H9 (cell line): ENCODE data around the gene C9orf152. TPM values are rescaled to one million over a fixed set of nuclear protein-coding genes. Genes with fewer than 3 reads are reported as not detected.

ENCODE experiments used
- DNase-seq: peaks from one replicate; pipeline ENCODE4 v3.0.0-alpha.2; 2017
- H2AFZ ChIP-seq: one replicate; pipeline ENCODE4 v1.6.1; 2013; ENCODE audit warnings: mild to moderate bottlenecking, low read length, control low read depth, moderate library complexity
- H2AK5ac ChIP-seq: 2 replicates; pipeline ENCODE4 v1.6.1; 2013; ENCODE audit warnings: low read length, control low read depth, mixed read lengths; ENCODE audit not compliant: insufficient read length
- H2BK120ac ChIP-seq: one replicate; pipeline ENCODE4 v1.6.1; 2013; ENCODE audit warnings: low read depth, mild to moderate bottlenecking, low read length, control low read depth, inconsistent platforms; ENCODE audit not compliant: poor library complexity, severe bottlenecking
- H2BK12ac ChIP-seq: 2 replicates; pipeline ENCODE4 v1.6.1; 2013; ENCODE audit warnings: low read length, control low read depth, mixed read lengths, low read depth; ENCODE audit not compliant: insufficient read length
- H2BK15ac ChIP-seq: 2 replicates; pipeline ENCODE4 v1.6.1; 2013; ENCODE audit warnings: low read depth, low read length, control low read depth
- H2BK20ac ChIP-seq: one replicate; pipeline ENCODE4 v1.6.1; 2013; ENCODE audit warnings: low read depth, mild to moderate bottlenecking, low read length, control low read depth, inconsistent platforms; ENCODE audit not compliant: poor library complexity, severe bottlenecking
- H2BK5ac ChIP-seq: 2 replicates; pipeline ENCODE4 v1.6.1; 2013; ENCODE audit warnings: low read length, control low read depth, mixed read lengths; ENCODE audit not compliant: insufficient read length
- H3K14ac ChIP-seq: 2 replicates; pipeline ENCODE4 v1.6.1; 2013; ENCODE audit warnings: low read length, control low read depth; ENCODE audit not compliant: insufficient read depth
- H3K18ac ChIP-seq: 2 replicates; pipeline ENCODE4 v1.6.1; 2013; ENCODE audit warnings: low read depth, mild to moderate bottlenecking, mixed read lengths, low read length, control low read depth; ENCODE audit not compliant: insufficient read length
- H3K23ac ChIP-seq: 2 replicates; pipeline ENCODE4 v1.6.1; 2013; ENCODE audit warnings: low read length, control low read depth, mixed read lengths, low read depth; ENCODE audit not compliant: insufficient read length
- H3K23me2 ChIP-seq: 2 replicates; pipeline ENCODE4 v1.6.1; 2013; ENCODE audit warnings: low read depth, mild to moderate bottlenecking, mixed read lengths, low read length, control low read depth; ENCODE audit not compliant: insufficient read length, poor library complexity, severe bottlenecking
- H3K27ac ChIP-seq: 2 replicates; pipeline ENCODE4 v1.5.1; 2013; ENCODE audit warnings: low read length, control low read depth, mixed read lengths, low read depth; ENCODE audit not compliant: insufficient read length
- H3K27me3 ChIP-seq: 2 replicates; pipeline ENCODE4 v1.6.1; 2013; ENCODE audit warnings: low read length, control low read depth, inconsistent platforms; ENCODE audit not compliant: insufficient read depth
- H3K4ac ChIP-seq: 2 replicates; pipeline ENCODE4 v1.6.1; 2013; ENCODE audit warnings: low read depth, mild to moderate bottlenecking, control low read depth, inconsistent platforms, low read length, moderate library complexity
- H3K4me1 ChIP-seq: 2 replicates; pipeline ENCODE4 v1.6.1; 2013; ENCODE audit warnings: low read length, control low read depth, inconsistent platforms; ENCODE audit not compliant: insufficient read depth
- H3K4me2 ChIP-seq: 2 replicates; pipeline ENCODE4 v1.6.1; 2013; ENCODE audit warnings: low read length, control low read depth, mixed read lengths; ENCODE audit not compliant: insufficient read length, insufficient read depth
- H3K56ac ChIP-seq: 2 replicates; pipeline ENCODE4 v1.6.1; 2013; ENCODE audit warnings: low read depth, mild to moderate bottlenecking, mixed read lengths, low read length, control low read depth; ENCODE audit not compliant: insufficient read length
- H3K79me1 ChIP-seq: 2 replicates; pipeline ENCODE4 v1.6.1; 2013; ENCODE audit warnings: low read depth, mild to moderate bottlenecking, moderate library complexity, low read length, control low read depth, inconsistent platforms; ENCODE audit not compliant: insufficient read depth, poor library complexity, severe bottlenecking
- H3K79me2 ChIP-seq: 2 replicates; pipeline ENCODE4 v1.6.1; 2013; ENCODE audit warnings: low read length, control low read depth, inconsistent platforms; ENCODE audit not compliant: insufficient read depth
- H3K9ac ChIP-seq: 2 replicates; pipeline ENCODE4 v1.6.1; 2013; ENCODE audit warnings: low read length, control low read depth, mixed read lengths; ENCODE audit not compliant: insufficient read length; ENCODE audit errors: extremely low read depth
- H3K9me3 ChIP-seq: one replicate; pipeline ENCODE4 v1.6.1; 2013; ENCODE audit warnings: low read depth, low read length, inconsistent platforms; ENCODE audit not compliant: control insufficient read depth
- H3T11ph ChIP-seq: one replicate; pipeline ENCODE4 v1.6.1; 2013; ENCODE audit warnings: mild to moderate bottlenecking, low read length, control low read depth, inconsistent platforms
- H4K20me1 ChIP-seq: one replicate; pipeline ENCODE4 v1.6.1; 2013; ENCODE audit not compliant: control insufficient read depth, insufficient read length, insufficient read depth
- H4K5ac ChIP-seq: 2 replicates; pipeline ENCODE4 v1.6.1; 2013; ENCODE audit warnings: low read depth, mild to moderate bottlenecking, mixed read lengths, low read length, control low read depth; ENCODE audit not compliant: insufficient read length
- H4K8ac ChIP-seq: replicated peaks from 2 replicates; pipeline ENCODE4 v1.6.1; 2013; ENCODE audit warnings: low read length, control low read depth, mixed read lengths, low read depth; ENCODE audit not compliant: insufficient read length
- H4K91ac ChIP-seq: 2 replicates; pipeline ENCODE4 v1.6.1; 2013; ENCODE audit warnings: low read depth, mild to moderate bottlenecking, moderate library complexity, mixed read lengths, low read length, control low read depth; ENCODE audit not compliant: insufficient read length
- H3K27ac Mint-ChIP-seq, 3 experiments: 2 replicates in 2 of 3; 3 replicates in 1 of 3; pipeline ENCODE4 v1.8.0; 2020 to 2021; ENCODE audit warnings: mixed read lengths in 3 of 3, mild to moderate bottlenecking in 1 of 3, moderate library complexity in 1 of 3
- H3K27me3 Mint-ChIP-seq: 2 replicates; pipeline ENCODE4 v1.8.0; 2021; ENCODE audit warnings: low read depth, mild to moderate bottlenecking, moderate library complexity, mixed read lengths
- H3K36me3 Mint-ChIP-seq, 3 experiments: 2 replicates in 2 of 3; 3 replicates in 1 of 3; pipeline ENCODE4 v1.8.0; 2020 to 2021; ENCODE audit warnings: low read depth in 3 of 3, mixed read lengths in 3 of 3; ENCODE audit not compliant: insufficient read depth in 1 of 3
- H3K4me1 Mint-ChIP-seq, 2 experiments: 2 replicates each; pipeline ENCODE4 v1.8.0; 2020; ENCODE audit warnings: mixed read lengths in 2 of 2
- H3K4me3 Mint-ChIP-seq, 2 experiments: 2 replicates in 1 of 2; 3 replicates in 1 of 2; pipeline ENCODE4 v1.8.0; 2020 to 2021; ENCODE audit warnings: mild to moderate bottlenecking in 2 of 2, mixed read lengths in 2 of 2, moderate library complexity in 1 of 2
- H3K9me3 Mint-ChIP-seq, 2 experiments: 2 replicates in 1 of 2; 3 replicates in 1 of 2; pipeline ENCODE4 v1.8.0; 2020; ENCODE audit warnings: mild to moderate bottlenecking in 2 of 2, mixed read lengths in 2 of 2, moderate library complexity in 1 of 2
- WGBS: extraction: QIAGEN DNeasy Blood & Tissue Kit; methylation state at CpG from one replicate; pipeline ENCODE4 v1.1.7; 2013; ENCODE audit warnings: missing lambda C conversion rate, low lambda C conversion rate, mixed read lengths; ENCODE audit not compliant: insufficient read length; ENCODE audit errors: extremely low coverage; 5-methylcytosine and 5-hydroxymethylcytosine counted together
- total RNA-seq: library from RNA; stranded (reverse); gene quantifications from 2 replicates; pipeline ENCODE4 v1.2.1, GENCODE V29; 2021
- TF ChIP-seq, protein P1 (sequence below): fragments of 200-600 bp; sonication (generic); conservative IDR thresholded peaks from 3 replicates; pipeline ENCODE4 v1.8.0; 2021; ENCODE audit warnings: antibody characterized with exemption, mild to moderate bottlenecking

The C9orf152 gene
- total RNA-seq, 1 experiment from 2014 or later, result not detected

DNA sequence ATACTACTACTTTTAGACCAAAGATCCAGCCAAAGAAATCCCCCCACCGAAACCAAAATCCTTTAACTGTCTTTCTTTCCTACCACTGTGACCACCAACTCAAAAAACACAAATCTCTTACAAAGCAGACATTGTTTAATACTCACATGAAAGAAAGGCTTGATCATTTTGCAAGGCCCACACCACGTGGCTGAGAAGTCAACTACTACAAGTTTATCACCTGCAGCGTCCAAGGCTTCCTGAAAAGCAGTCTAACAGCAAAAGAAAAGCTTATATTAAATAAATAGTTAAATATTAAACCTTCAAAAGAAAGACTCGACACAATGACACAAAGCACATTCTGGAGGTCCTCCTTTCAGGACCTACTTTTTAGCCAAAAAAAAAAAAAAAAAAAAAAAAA lies 43.3 kb upstream of the C9orf152 start:
- Histone ChIP-seq H3K4me1 (no peaks in the 10 kb centered on the region; the same call in 1 of the 2 replicates), H2BK15ac (no peak overlapping the region), H3K27ac (no peak overlapping the region), H3K9me3 (no peaks in the 10 kb centered on the region), H2BK5ac (no peak overlapping the region), H3K79me1 (peaks cover 3% of the 10 kb centered on the region), H3K27me3 (no peaks in the 10 kb centered on the region), H3K18ac (no peak overlapping the region), H3K14ac (no peak overlapping the region), H4K91ac (no peak overlapping the region), H2BK12ac (no peak overlapping the region), H2AK5ac (no peak overlapping the region), H3T11ph (no peak overlapping the region), H3K56ac (no peak overlapping the region), H3K79me2 (peaks cover 35% of the 10 kb centered on the region; the same call in 1 of the 2 replicates), H4K20me1 (no peaks in the 10 kb centered on the region), H3K23ac (no peak overlapping the region), H4K8ac (no peak overlapping the region), H3K23me2 (peaks cover 4% of the 10 kb centered on the region), H2BK120ac (no peak overlapping the region), H3K9ac (no peak overlapping the region), H3K4ac (no peak overlapping the region), H4K5ac (no peak overlapping the region), H2AFZ (no peak overlapping the region), H2BK20ac (no peak overlapping the region), H3K4me2 (no peak overlapping the region)
- DNase-seq, result no peak
- 100% methylated on average over 1 of the region's 4 CpGs for WGBS
- Mint-ChIP-seq H3K4me3 (no peak overlapping the region), H3K27ac (peak overlapping the region in 1 of 3 experiments; percentile 14; a peak in 1 of 7 replicates), H3K36me3 (peaks cover 16 to 47% (median 32%) of the 10 kb centered on the region in 3 experiments), H3K4me1 (peaks cover 21 to 24% of the 10 kb centered on the region in 2 experiments), H3K9me3 (no peaks in the 10 kb centered on the region; a peak in 1 of 5 replicates), H3K27me3 (no peaks in the 10 kb centered on the region)
- TF ChIP-seq, protein P1, sequence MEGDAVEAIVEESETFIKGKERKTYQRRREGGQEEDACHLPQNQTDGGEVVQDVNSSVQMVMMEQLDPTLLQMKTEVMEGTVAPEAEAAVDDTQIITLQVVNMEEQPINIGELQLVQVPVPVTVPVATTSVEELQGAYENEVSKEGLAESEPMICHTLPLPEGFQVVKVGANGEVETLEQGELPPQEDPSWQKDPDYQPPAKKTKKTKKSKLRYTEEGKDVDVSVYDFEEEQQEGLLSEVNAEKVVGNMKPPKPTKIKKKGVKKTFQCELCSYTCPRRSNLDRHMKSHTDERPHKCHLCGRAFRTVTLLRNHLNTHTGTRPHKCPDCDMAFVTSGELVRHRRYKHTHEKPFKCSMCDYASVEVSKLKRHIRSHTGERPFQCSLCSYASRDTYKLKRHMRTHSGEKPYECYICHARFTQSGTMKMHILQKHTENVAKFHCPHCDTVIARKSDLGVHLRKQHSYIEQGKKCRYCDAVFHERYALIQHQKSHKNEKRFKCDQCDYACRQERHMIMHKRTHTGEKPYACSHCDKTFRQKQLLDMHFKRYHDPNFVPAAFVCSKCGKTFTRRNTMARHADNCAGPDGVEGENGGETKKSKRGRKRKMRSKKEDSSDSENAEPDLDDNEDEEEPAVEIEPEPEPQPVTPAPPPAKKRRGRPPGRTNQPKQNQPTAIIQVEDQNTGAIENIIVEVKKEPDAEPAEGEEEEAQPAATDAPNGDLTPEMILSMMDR, result no peak
